Osteoblast (primary cell): ENCODE results near the gene TTC28. TPM values are rescaled to one million over a fixed set of nuclear protein-coding genes. Genes with fewer than 3 reads are reported as not detected.

Source experiments
- DNase-seq: peaks from one replicate; pipeline ENCODE4 v3.0.0; 2011; ENCODE audit warnings: low spot score, mixed read lengths; ENCODE audit not compliant: insufficient read length; ENCODE audit errors: missing footprints
- H2AFZ ChIP-seq: 2 replicates; pipeline ENCODE4 v1.6.0; 2011; ENCODE audit warnings: mild to moderate bottlenecking, low read length
- H3K27ac ChIP-seq: 2 replicates; pipeline ENCODE4 v1.5.1; 2011; ENCODE audit warnings: mild to moderate bottlenecking, low read depth, low read length, moderate library complexity
- H3K27me3 ChIP-seq: 2 replicates; pipeline ENCODE4 v1.6.0; 2012; ENCODE audit warnings: mild to moderate bottlenecking, control low read depth, inconsistent platforms, low read length, moderate library complexity; ENCODE audit not compliant: insufficient read depth
- H3K36me3 ChIP-seq: 2 replicates; pipeline ENCODE4 v1.5.1; 2011; ENCODE audit warnings: mild to moderate bottlenecking, low read length, control low read depth, moderate library complexity; ENCODE audit not compliant: insufficient read depth
- H3K4me1 ChIP-seq: 2 replicates; pipeline ENCODE4 v1.5.1; 2011; ENCODE audit warnings: mild to moderate bottlenecking, low read length, control low read depth, moderate library complexity; ENCODE audit not compliant: insufficient read depth
- H3K4me2 ChIP-seq: 2 replicates; pipeline ENCODE4 v1.6.0; 2011; ENCODE audit warnings: mild to moderate bottlenecking, low read length; ENCODE audit not compliant: insufficient read depth
- H3K4me3 ChIP-seq: fragments of 200-600 bp; sonication (generic); 3 replicates; pipeline ENCODE4 v1.5.1; 2012; ENCODE audit warnings: mild to moderate bottlenecking, low read length, inconsistent platforms; ENCODE audit not compliant: insufficient read depth
- H3K79me2 ChIP-seq: 2 replicates; pipeline ENCODE4 v1.6.0; 2012; ENCODE audit warnings: mild to moderate bottlenecking, low read length, control low read depth, inconsistent platforms; ENCODE audit not compliant: insufficient read depth
- H3K9me3 ChIP-seq: 2 replicates; pipeline ENCODE4 v1.5.1; 2011; ENCODE audit warnings: low read depth, low read length, control low read depth
- H4K20me1 ChIP-seq: 2 replicates; pipeline ENCODE4 v1.6.0; 2012; ENCODE audit warnings: mild to moderate bottlenecking, low read length, control low read depth; ENCODE audit not compliant: insufficient read depth
- CTCF ChIP-seq: IDR thresholded peaks from 2 replicates; pipeline ENCODE4 v1.5.1; 2011; ENCODE audit warnings: mild to moderate bottlenecking, low read depth, low read length, moderate library complexity; ENCODE audit errors: extremely low read depth
- total RNA-seq: library from RNA; depleted of rRNA; stranded (reverse); fragments of >200 nt; gene quantifications from 2 replicates; pipeline ENCODE4 v1.2.3, GENCODE V29; 2012

Gene TTC28
- total RNA-seq, 1 donor = 48.1 TPM

- H4K20me1 ChIP-seq = no peaks in the 10 kb centered on the region
- H3K27me3 ChIP-seq = no peaks in the 10 kb centered on the region
- no peaks in the 10 kb centered on the region for H3K79me2 ChIP-seq
- TF ChIP-seq CTCF = no peak
- H3K4me1 ChIP-seq = peaks cover 38% of the 10 kb centered on the region
- peaks cover 4% of the 10 kb centered on the region for H3K9me3 ChIP-seq
- H3K4me2 ChIP-seq = no peak overlapping the region
- no peaks in the 10 kb centered on the region for H3K36me3 ChIP-seq
- no peak overlapping the region for H3K4me3 ChIP-seq
- DNase-seq = no peak
- H3K27ac ChIP-seq = no peak overlapping the region
- H2AFZ ChIP-seq = no peak overlapping the region
These were observed 542.6 kb downstream of the TTC28 start for GRCh38 chr22:28137036-28137435.

GRCh38 chr22:28132466-28132865, 547.2 kb downstream of the TTC28 start:
- Histone ChIP-seq H3K4me1 (peaks cover 6% of the 10 kb centered on the region), H2AFZ (no peak overlapping the region), H3K27me3 (no peaks in the 10 kb centered on the region), H3K9me3 (peaks cover 4% of the 10 kb centered on the region), H3K79me2 (no peaks in the 10 kb centered on the region), H3K4me2 (no peak overlapping the region), H3K27ac (no peak overlapping the region), H3K36me3 (no peaks in the 10 kb centered on the region), H4K20me1 (no peaks in the 10 kb centered on the region), H3K4me3 (no peak overlapping the region)
- DNase-seq = no peak
- no peak for TF ChIP-seq CTCF

- H3K27ac ChIP-seq = no peak overlapping the region
- no peak for DNase-seq
- no peak overlapping the region for H3K4me3 ChIP-seq
- TF ChIP-seq CTCF = no peak
- no peaks in the 10 kb centered on the region for H3K9me3 ChIP-seq
- H3K36me3 ChIP-seq = no peaks in the 10 kb centered on the region
- no peaks in the 10 kb centered on the region for H3K27me3 ChIP-seq
- no peak overlapping the region for H2AFZ ChIP-seq
- H3K4me2 ChIP-seq = no peak overlapping the region
- H4K20me1 ChIP-seq = no peaks in the 10 kb centered on the region
- H3K79me2 ChIP-seq = no peaks in the 10 kb centered on the region
- no peaks in the 10 kb centered on the region for H3K4me1 ChIP-seq
These were observed 550.2 kb downstream of the TTC28 start for GRCh38 chr22:28129319-28129962.

GRCh38 chr22:28128827-28129226, 550.8 kb downstream of the TTC28 start:
- no peaks in the 10 kb centered on the region for H3K79me2 ChIP-seq
- no peak for DNase-seq
- H2AFZ ChIP-seq = no peak overlapping the region
- H3K4me1 ChIP-seq = peaks cover 4% of the 10 kb centered on the region
- H4K20me1 ChIP-seq = no peaks in the 10 kb centered on the region
- no peak overlapping the region for H3K27ac ChIP-seq
- no peaks in the 10 kb centered on the region for H3K27me3 ChIP-seq
- no peak overlapping the region for H3K4me2 ChIP-seq
- no peaks in the 10 kb centered on the region for H3K9me3 ChIP-seq
- no peaks in the 10 kb centered on the region for H3K36me3 ChIP-seq
- no peak for TF ChIP-seq CTCF
- H3K4me3 ChIP-seq = no peak overlapping the region
